Activated naive CD4-positive, alpha-beta T cell treated with anti-CD3 and anti-CD28 coated beads for 36 hours (primary cell): ENCODE results near the gene MEPCE. TPM values are rescaled to one million over a fixed set of nuclear protein-coding genes. Genes with fewer than 3 reads are reported as not detected.
"Not testable (repeated sequence)": the region's sequence is repeated elsewhere in the genome, so short reads cannot be mapped to it uniquely, and the experiment has no call there.

ENCODE experiments used
- CTCF ChIA-PET: fragments of 350-600 bp; sonication (Branson Sonifier 250); formaldehyde crosslinking; loops from one replicate; lab custom pipeline; 2021; ENCODE audit warnings: antibody characterized with exemption; lab: Charles Lee
- DNase-seq: peaks from one replicate; pipeline ENCODE4 v3.0.0-alpha.2; 2020
- H3K27ac Mint-ChIP-seq: one replicate; pipeline ENCODE4 v1.8.0; 2021; ENCODE audit warnings: mild to moderate bottlenecking, mixed read lengths
- H3K27me3 Mint-ChIP-seq: one replicate; pipeline ENCODE4 v1.8.0; 2021; ENCODE audit warnings: low read depth, mixed read lengths
- H3K36me3 Mint-ChIP-seq: one replicate; pipeline ENCODE4 v1.8.0; 2021; ENCODE audit warnings: low read depth, mixed read lengths
- H3K4me1 Mint-ChIP-seq: one replicate; pipeline ENCODE4 v1.8.0; 2021; ENCODE audit warnings: low read depth, mixed read lengths
- H3K4me3 Mint-ChIP-seq: one replicate; pipeline ENCODE4 v1.8.0; 2021; ENCODE audit warnings: mild to moderate bottlenecking, moderate library complexity, mixed read lengths
- H3K9me3 Mint-ChIP-seq: one replicate; pipeline ENCODE4 v1.8.0; 2021; ENCODE audit warnings: mixed read lengths
- intact Hi-C: fragments of 100-400 bp; cut with micrococcal nuclease; formaldehyde crosslinking; loops from one replicate; pipeline ENCODE4 v1.15.1; 2023
- total RNA-seq, 2 experiments: library from RNA; stranded (reverse); gene quantifications; one replicate each; pipeline ENCODE4 v1.2.3, GENCODE V29; 2021

The MEPCE gene, protein sequence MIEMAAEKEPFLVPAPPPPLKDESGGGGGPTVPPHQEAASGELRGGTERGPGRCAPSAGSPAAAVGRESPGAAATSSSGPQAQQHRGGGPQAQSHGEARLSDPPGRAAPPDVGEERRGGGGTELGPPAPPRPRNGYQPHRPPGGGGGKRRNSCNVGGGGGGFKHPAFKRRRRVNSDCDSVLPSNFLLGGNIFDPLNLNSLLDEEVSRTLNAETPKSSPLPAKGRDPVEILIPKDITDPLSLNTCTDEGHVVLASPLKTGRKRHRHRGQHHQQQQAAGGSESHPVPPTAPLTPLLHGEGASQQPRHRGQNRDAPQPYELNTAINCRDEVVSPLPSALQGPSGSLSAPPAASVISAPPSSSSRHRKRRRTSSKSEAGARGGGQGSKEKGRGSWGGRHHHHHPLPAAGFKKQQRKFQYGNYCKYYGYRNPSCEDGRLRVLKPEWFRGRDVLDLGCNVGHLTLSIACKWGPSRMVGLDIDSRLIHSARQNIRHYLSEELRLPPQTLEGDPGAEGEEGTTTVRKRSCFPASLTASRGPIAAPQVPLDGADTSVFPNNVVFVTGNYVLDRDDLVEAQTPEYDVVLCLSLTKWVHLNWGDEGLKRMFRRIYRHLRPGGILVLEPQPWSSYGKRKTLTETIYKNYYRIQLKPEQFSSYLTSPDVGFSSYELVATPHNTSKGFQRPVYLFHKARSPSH
- 10 to 100 TPM; 39.3 to 39.7 TPM for total RNA-seq

DNA sequence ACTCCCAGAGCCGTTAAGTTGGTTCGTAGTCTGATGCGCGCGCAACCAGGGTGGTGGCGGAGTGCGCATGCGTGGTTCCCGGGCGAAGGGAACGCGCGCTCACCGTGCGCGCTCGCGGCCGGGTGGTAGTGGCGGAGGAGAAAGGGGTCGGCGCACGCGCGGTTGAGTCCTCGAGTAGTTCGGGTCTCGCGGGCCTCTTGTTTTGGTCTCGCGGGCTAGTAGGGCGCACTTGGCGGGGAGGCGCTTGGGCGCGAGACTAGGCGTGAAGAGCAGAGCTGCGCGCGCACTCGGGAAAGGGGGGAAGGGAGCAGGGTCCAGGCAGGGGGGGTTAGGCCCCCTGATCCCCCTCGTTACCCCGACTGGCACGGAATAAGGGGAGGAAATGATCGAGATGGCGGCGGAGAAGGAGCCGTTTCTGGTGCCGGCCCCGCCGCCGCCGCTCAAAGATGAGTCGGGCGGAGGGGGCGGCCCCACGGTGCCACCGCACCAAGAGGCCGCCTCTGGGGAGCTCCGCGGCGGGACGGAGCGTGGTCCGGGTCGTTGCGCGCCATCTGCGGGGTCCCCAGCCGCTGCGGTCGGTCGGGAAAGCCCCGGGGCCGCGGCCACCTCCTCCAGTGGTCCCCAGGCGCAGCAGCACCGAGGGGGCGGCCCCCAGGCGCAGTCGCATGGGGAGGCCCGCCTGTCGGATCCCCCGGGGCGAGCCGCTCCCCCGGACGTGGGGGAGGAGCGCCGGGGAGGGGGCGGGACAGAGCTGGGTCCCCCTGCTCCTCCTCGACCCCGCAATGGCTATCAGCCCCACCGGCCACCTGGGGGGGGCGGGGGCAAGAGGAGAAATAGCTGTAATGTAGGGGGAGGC, at the start of gene MEPCE:
Gene MEPCE (plus strand): TSS at position 195 of the 856 bp plus-strand sequence. CDS start 188 bp downstream, at position 383.
- Mint-ChIP-seq H3K27ac (peak within 1 kb of the TSS; percentile 99), H3K4me3 (peak within 1 kb of the TSS; percentile 93), H3K27me3 (peaks cover 5% of the 10 kb centered on the region), H3K9me3 (no peaks in the 10 kb centered on the region), H3K36me3 (peaks cover 40% of the 10 kb centered on the region), H3K4me1 (peaks cover 54% of the 10 kb centered on the region)
- CTCF ChIA-PET: interaction anchor here (1.0 to 1.1 kb wide), 3 partner anchors 14 to 262 kb away, joined by 3 read pairs; no protein-coding TSS in a partner anchor
- DNase-seq: peak; percentile 93
- intact Hi-C loops: loop anchor here (1.0 to 5.0 kb wide), 18 partner anchors 34 to 1288 kb away; partner anchors contain the start of genes AGFG2, AP4M1, BUD31 and CNPY4

- intact Hi-C loops: no loop called here
- Mint-ChIP-seq H3K4me3 (no peak overlapping the region), H3K36me3 (no peaks in the 10 kb centered on the region), H3K27me3 (no peaks in the 10 kb centered on the region), H3K9me3 (no peaks in the 10 kb centered on the region), H3K4me1 (no peaks in the 10 kb centered on the region), H3K27ac (no peak overlapping the region)
- CTCF ChIA-PET: interaction anchor here (1.0 to 1.4 kb wide), 2 partner anchors 27 to 35 kb away, joined by 3 read pairs; no protein-coding TSS in a partner anchor
- DNase-seq: no peak
These were observed 49.4 kb upstream of the MEPCE start for GRCh38 chr7:100380196-100380595.

- H3K4me1 Mint-ChIP-seq, H3K27ac Mint-ChIP-seq, H3K9me3 Mint-ChIP-seq, H3K4me3 Mint-ChIP-seq, H3K36me3 Mint-ChIP-seq, DNase-seq, H3K27me3 Mint-ChIP-seq, intact Hi-C loops: not testable (repeated sequence)
- CTCF ChIA-PET: interaction anchor here (1.5 kb wide), 1 partner anchor 26 kb away, joined by 8 read pairs; no protein-coding TSS in a partner anchor
These were observed 47.9 kb upstream of the MEPCE start for GRCh38 chr7:100381531-100382233.

DNA sequence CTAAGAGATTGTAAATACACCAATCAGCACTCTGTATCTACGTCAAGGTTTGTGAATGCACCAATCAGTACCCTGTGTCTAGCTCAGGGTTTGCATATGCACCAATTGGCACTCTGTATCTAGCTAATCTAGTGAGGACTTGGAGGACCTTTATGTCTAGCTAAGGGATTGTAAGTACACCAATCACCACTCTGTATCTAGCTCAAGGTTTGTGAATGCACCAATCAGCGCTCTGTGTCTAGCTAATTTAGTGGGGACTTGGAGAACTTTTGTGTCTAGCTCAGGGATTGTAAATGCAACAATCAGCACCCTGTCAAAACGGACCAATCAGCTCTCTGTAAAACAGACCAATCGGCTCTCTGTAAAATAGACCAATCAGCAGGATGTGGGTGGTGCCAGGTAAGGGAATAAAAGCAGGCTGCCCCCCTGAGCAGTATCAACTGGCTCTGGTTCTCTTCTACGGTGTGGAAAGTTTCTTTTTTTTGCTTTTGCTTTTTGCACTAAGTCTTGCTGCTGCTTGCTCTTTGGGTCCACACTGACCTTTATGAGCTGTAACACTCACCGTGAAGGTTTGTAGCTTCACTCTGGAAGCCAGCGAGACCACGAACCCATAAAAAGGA, 47.3 kb upstream of the MEPCE start:
- H3K27ac Mint-ChIP-seq, H3K36me3 Mint-ChIP-seq, H3K4me3 Mint-ChIP-seq, DNase-seq, H3K27me3 Mint-ChIP-seq, intact Hi-C loops, H3K4me1 Mint-ChIP-seq, H3K9me3 Mint-ChIP-seq: not testable (repeated sequence)
- CTCF ChIA-PET: interaction anchor here (1.5 kb wide), 1 partner anchor 25 kb away, joined by 8 read pairs; no protein-coding TSS in a partner anchor

DNA sequence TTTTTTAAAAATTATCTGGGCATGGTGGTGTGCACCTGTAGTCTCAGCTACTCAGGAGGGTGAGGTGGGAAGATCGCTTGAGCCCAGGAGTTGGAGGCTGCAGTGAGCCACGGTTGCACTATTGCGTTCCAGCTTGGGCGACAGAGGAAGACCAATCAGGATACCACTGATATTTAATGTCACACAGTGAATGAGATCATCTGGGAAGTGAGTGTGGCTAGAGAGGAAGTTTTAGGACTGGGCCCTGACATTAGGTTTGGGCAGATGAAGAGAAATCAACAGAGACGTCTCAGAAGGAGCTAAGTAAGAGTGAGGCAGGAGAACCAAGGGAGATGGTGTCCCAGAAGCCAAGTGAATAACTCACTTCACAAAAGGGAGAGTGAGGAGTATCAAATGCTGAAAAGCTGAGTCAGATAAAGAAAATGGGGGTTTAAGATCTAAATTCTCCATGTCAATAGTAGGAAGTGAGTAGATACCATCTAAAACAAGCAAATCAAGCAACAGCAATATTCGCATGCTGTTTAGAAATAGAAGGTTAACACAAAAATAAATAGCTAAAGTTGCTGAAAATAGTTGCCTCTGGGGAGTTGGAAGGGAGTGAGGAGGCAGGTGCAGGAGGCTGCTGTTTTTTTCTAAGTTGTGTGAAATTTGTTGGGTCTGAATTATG, 44.9 kb upstream of the MEPCE start:
- intact Hi-C loops: no loop called here
- H3K36me3 Mint-ChIP-seq: no peaks in the 10 kb centered on the region
- no peaks in the 10 kb centered on the region for H3K4me1 Mint-ChIP-seq
- H3K27me3 Mint-ChIP-seq: peaks cover 3% of the 10 kb centered on the region
- no peaks in the 10 kb centered on the region for H3K9me3 Mint-ChIP-seq
- no peak for DNase-seq
- no peak overlapping the region for H3K4me3 Mint-ChIP-seq
- CTCF ChIA-PET: interaction anchor here (0.6 to 1.5 kb wide), 2 partner anchors 23 to 275 kb away, joined by 3 to 4 read pairs; no protein-coding TSS in a partner anchor
- H3K27ac Mint-ChIP-seq: no peak overlapping the region

DNA sequence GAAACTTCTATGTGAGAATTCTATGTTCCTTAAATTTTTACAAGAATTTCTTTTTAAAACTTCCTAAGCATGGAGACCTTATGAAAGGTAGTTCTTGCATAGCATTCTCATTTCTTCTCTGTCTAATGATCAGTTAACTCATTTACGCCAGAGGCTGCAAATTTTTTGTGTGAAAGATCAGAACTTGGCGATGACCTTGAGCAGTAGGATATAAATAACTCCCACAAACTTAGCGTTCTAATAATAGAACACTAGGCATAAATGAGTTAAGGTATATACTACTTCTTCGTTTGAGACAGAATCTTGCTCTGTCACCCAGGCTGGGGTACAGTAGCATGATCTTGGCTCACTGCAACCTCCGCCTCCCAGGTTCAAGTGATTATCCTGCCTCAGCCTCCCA, 42.7 kb upstream of the MEPCE start:
- intact Hi-C loops: no loop called here
- H3K9me3 Mint-ChIP-seq: no peaks in the 10 kb centered on the region
- peaks cover 12% of the 10 kb centered on the region for H3K27me3 Mint-ChIP-seq
- H3K4me1 Mint-ChIP-seq: no peaks in the 10 kb centered on the region
- H3K4me3 Mint-ChIP-seq: no peak overlapping the region
- H3K36me3 Mint-ChIP-seq: no peaks in the 10 kb centered on the region
- DNase-seq: no peak
- no peak overlapping the region for H3K27ac Mint-ChIP-seq
- CTCF ChIA-PET: interaction anchor here (2.1 kb wide), 1 partner anchor 20 kb away, joined by 6 read pairs; no protein-coding TSS in a partner anchor

- Mint-ChIP-seq H3K4me3 (no peak overlapping the region), H3K36me3 (no peaks in the 10 kb centered on the region), H3K4me1 (no peaks in the 10 kb centered on the region), H3K27me3 (peaks cover 17% of the 10 kb centered on the region), H3K27ac (no peak overlapping the region), H3K9me3 (no peaks in the 10 kb centered on the region)
- CTCF ChIA-PET: interaction anchor here (0.6 to 2.1 kb wide), 2 partner anchors 19 to 262 kb away, joined by 3 to 6 read pairs; no protein-coding TSS in a partner anchor
- intact Hi-C loops: no loop called here
- DNase-seq: no peak
These were observed 41.9 kb upstream of the MEPCE start for GRCh38 chr7:100387695-100388094.

DNA sequence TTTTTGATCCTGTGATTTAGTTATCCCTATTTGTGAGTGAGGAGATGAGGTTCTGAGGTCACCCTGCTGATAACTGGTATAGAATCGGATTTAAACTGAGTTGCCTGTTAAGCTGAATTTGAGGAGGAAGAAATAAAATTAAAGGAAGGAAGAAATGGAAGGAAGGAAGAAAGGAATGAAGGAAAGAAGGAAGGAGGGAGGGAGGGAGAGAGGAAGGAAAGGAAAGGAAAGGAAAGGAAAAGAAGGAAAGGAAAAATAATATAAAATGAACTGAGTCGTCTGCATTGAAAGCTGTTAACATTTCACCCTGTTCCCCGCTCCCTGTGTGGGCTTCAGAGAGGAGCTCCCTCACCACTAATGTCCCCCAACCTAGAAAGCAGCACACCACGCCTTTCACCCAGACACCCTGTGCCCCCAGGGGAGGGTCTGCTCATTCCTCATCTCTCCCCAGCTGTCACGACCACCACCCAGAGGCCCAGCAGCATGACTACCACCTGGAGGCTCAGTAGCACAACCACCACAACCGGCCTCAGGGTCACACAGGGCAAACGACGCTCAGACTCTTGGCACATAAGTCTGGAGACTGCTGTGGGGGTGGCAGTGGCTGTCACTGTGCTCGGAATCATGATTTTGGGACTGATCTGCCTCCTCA, 40.1 kb upstream of the MEPCE start:
- Mint-ChIP-seq H3K9me3 (no peaks in the 10 kb centered on the region), H3K27me3 (peaks cover 21% of the 10 kb centered on the region), H3K27ac (no peak overlapping the region), H3K4me3 (no peak overlapping the region), H3K36me3 (no peaks in the 10 kb centered on the region), H3K4me1 (no peaks in the 10 kb centered on the region)
- DNase-seq: no peak
- intact Hi-C loops: no loop called here
- CTCF ChIA-PET: interaction anchor here (1.1 kb wide), 1 partner anchor 17 kb away, joined by 4 read pairs; no protein-coding TSS in a partner anchor

DNA sequence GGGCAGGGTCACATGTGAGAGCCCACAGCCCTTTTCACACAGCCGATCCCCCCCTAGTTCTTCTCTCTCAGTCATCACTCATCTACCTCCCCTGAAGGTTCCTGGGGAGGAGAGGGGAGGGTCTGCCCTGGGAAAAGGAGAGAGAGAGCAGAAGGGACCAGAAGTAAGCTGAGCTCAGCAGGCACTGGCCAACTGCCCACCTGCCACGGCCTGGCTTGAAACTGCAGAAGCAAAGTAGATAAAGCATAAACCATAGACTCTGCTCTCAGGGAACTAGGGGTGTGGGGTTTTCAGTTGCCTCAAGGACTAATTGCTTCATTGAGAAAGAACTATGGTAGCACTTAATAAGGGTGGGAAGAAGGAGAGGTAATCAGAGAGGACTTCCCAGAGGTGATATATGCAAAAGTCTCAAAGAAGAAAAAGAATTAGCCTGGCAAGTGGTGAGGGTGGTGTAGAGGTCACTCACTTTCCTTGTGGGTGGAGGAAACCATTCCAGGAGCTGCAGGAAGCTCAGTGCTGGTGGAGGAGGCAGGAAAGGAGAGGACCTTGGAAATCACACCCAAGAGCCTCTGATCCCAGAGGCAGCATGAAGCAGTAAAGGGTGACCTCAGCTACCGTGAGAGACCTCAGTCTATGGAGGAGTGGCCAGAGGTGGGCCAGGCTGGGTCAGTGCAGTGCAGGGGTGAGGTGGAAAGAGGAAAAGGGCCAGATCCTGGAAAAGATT, 39.2 kb upstream of the MEPCE start:
- Mint-ChIP-seq H3K4me3 (no peak overlapping the region), H3K9me3 (no peaks in the 10 kb centered on the region), H3K27me3 (peaks cover 21% of the 10 kb centered on the region), H3K4me1 (peaks cover under 1% of the 10 kb centered on the region), H3K36me3 (no peaks in the 10 kb centered on the region), H3K27ac (no peak overlapping the region)
- intact Hi-C loops: no loop called here
- no peak for DNase-seq
- CTCF ChIA-PET: interaction anchor here (1.1 kb wide), 1 partner anchor 16 kb away, joined by 4 read pairs; no protein-coding TSS in a partner anchor
